Neural cell (in vitro differentiated cells): ENCODE results near the gene NSFL1C. TPM values are rescaled to one million over a fixed set of nuclear protein-coding genes. Genes with fewer than 3 reads are reported as not detected.
A peak's percentile ranks its signal among the peaks of the same experiment; 100 is the strongest.

Experiments used
- H2AFZ ChIP-seq: fragments of 200-600, 300-800 bp; sonication (generic), shearing (Covaris generic); 2 replicates; pipeline ENCODE4 v1.6.0; 2014; ENCODE audit warnings: low read depth, mild to moderate bottlenecking, antibody characterized with exemption, low read length, moderate library complexity
- H3F3A ChIP-seq: fragments of 200-600 bp; shearing (Covaris generic); 2 replicates; pipeline ENCODE4 v1.6.1; 2016; ENCODE audit warnings: mild to moderate bottlenecking, moderate library complexity, mixed read lengths, antibody characterized with exemption, low read length; ENCODE audit not compliant: insufficient read depth, poor library complexity, severe bottlenecking
- H3K27ac ChIP-seq: fragments of 200-600, 300-800 bp; sonication (generic), shearing (Covaris generic); 2 replicates; pipeline ENCODE4 v1.5.1; 2014; ENCODE audit warnings: mild to moderate bottlenecking, low read length, moderate library complexity
- H3K27me3 ChIP-seq: fragments of 300-800, 200-600 bp; sonication (generic), shearing (Covaris generic); 2 replicates; pipeline ENCODE4 v1.6.0; 2014; ENCODE audit warnings: mild to moderate bottlenecking, low read depth, low read length, moderate library complexity; ENCODE audit not compliant: insufficient read depth
- H3K36me3 ChIP-seq: fragments of 300-800, 200-600 bp; sonication (generic), shearing (Covaris generic); 2 replicates; pipeline ENCODE4 v1.5.1; 2014; ENCODE audit warnings: mild to moderate bottlenecking, antibody characterized with exemption, low read length, moderate library complexity; ENCODE audit not compliant: insufficient read depth
- H3K4me2 ChIP-seq: fragments of 300-800, 200-600 bp; sonication (generic), shearing (Covaris generic); 2 replicates; pipeline ENCODE4 v1.6.0; 2014; ENCODE audit warnings: mild to moderate bottlenecking, low read length
- H3K4me3 ChIP-seq: fragments of 300-800, 200-600 bp; sonication (generic), shearing (Covaris generic); 2 replicates; pipeline ENCODE4 v1.5.1; 2014; ENCODE audit warnings: mild to moderate bottlenecking, low read length, moderate library complexity
- H3K79me2 ChIP-seq: fragments of 200-600 bp; shearing (Covaris generic); replicated peaks from 2 replicates; pipeline ENCODE4 v1.6.0; 2014; ENCODE audit warnings: mild to moderate bottlenecking, low read length, moderate library complexity; ENCODE audit not compliant: insufficient read depth
- H3K9ac ChIP-seq: fragments of 300-800, 200-600 bp; sonication (generic), shearing (Covaris generic); 2 replicates; pipeline ENCODE4 v1.6.1; 2016; ENCODE audit warnings: mild to moderate bottlenecking, low read length, mixed read lengths
- H3K9me2 ChIP-seq: fragments of 200-600 bp; shearing (Covaris generic); 2 replicates; pipeline ENCODE4 v1.6.1; 2016; ENCODE audit warnings: mild to moderate bottlenecking, low read length, mixed read lengths; ENCODE audit not compliant: insufficient read depth
- H3K9me3 ChIP-seq: fragments of 200-600, 300-800 bp; sonication (generic), shearing (Covaris generic); 2 replicates; pipeline ENCODE4 v1.6.1; 2016; ENCODE audit warnings: mild to moderate bottlenecking, mixed run types, low read length, moderate library complexity, mixed read lengths
- H4K20me1 ChIP-seq: fragments of 200-600 bp; shearing (Covaris generic); 2 replicates; pipeline ENCODE4 v1.6.1; 2016; ENCODE audit warnings: mild to moderate bottlenecking, mixed run types; ENCODE audit not compliant: insufficient read depth
- EP300 ChIP-seq: fragments of 450-650 bp; conservative IDR thresholded peaks from 2 replicates; pipeline ENCODE4 v1.6.1; 2014; ENCODE audit warnings: antibody characterized with exemption, mild to moderate bottlenecking, moderate library complexity; ENCODE audit not compliant: poor library complexity, severe bottlenecking
- EZH2 ChIP-seq: fragments of 200-600, 300-800 bp; shearing (Covaris generic), sonication (generic); IDR thresholded peaks from 2 replicates; pipeline ENCODE4 v1.6.1; 2014; ENCODE audit warnings: antibody characterized with exemption, low read length, borderline replicate concordance, mild to moderate bottlenecking; ENCODE audit not compliant: insufficient read depth, poor library complexity, severe bottlenecking
- MXI1 ChIP-seq: fragments of 450-650 bp; conservative IDR thresholded peaks from 2 replicates; pipeline ENCODE4 v1.6.1; 2014; ENCODE audit warnings: antibody characterized with exemption, mild to moderate bottlenecking; ENCODE audit not compliant: poor library complexity, severe bottlenecking
- POLR2AphosphoS5 ChIP-seq: IDR thresholded peaks from 2 replicates; pipeline ENCODE4 v1.6.1; 2012
- RAD21 ChIP-seq: fragments of 450-650 bp; conservative IDR thresholded peaks from 2 replicates; pipeline ENCODE4 v1.6.1; 2014; ENCODE audit warnings: antibody characterized with exemption, mild to moderate bottlenecking, moderate library complexity
- SMC3 ChIP-seq: fragments of 450-650 bp; conservative IDR thresholded peaks from 2 replicates; pipeline ENCODE4 v1.6.1; 2014; ENCODE audit warnings: antibody characterized with exemption, mild to moderate bottlenecking, moderate library complexity; ENCODE audit not compliant: poor library complexity
- TAF1 ChIP-seq: IDR thresholded peaks from 2 replicates; pipeline ENCODE4 v1.6.1; 2012; ENCODE audit warnings: low read depth
- polyA plus RNA-seq: library from polyadenylated mRNA; depleted of rRNA; stranded (reverse); fragments of >200 nt; gene quantifications from 2 replicates; pipeline ENCODE4 v1.2.3, GENCODE V29; 2014
- TF ChIP-seq, protein P1 (sequence below): fragments of 450-650 bp; IDR thresholded peaks from 2 replicates; pipeline ENCODE4 v1.5.1; 2014; ENCODE audit warnings: antibody characterized with exemption, mild to moderate bottlenecking, moderate library complexity; ENCODE audit not compliant: poor library complexity, severe bottlenecking
- TF ChIP-seq, protein P2 (sequence below): IDR thresholded peaks from 2 replicates; pipeline ENCODE4 v1.6.1; 2012; ENCODE audit warnings: borderline replicate concordance

NSFL1C gene
- polyA plus RNA-seq, 1 donor from 2014 or later = 48.7 TPM

DNA sequence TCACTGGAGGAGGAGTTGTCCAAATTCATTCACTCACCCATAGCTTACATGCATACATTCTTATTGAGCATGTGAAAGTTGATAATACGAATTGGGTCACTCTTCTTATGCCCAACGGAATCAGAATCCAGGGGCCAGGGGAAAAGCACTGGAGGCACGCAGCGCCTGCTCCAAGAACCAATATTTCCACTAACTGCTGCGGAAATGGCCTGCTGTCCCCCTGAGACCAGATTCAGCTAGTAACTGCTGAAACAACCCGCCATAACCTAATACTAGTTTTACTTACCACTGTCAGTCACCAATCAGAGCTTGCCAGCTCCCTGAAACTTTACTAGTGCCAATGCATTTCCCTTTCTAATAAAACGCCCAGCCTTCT, 73.2 kb downstream of the NSFL1C start:
- peak overlapping the region; percentile 65 for H3K9ac ChIP-seq

DNA sequence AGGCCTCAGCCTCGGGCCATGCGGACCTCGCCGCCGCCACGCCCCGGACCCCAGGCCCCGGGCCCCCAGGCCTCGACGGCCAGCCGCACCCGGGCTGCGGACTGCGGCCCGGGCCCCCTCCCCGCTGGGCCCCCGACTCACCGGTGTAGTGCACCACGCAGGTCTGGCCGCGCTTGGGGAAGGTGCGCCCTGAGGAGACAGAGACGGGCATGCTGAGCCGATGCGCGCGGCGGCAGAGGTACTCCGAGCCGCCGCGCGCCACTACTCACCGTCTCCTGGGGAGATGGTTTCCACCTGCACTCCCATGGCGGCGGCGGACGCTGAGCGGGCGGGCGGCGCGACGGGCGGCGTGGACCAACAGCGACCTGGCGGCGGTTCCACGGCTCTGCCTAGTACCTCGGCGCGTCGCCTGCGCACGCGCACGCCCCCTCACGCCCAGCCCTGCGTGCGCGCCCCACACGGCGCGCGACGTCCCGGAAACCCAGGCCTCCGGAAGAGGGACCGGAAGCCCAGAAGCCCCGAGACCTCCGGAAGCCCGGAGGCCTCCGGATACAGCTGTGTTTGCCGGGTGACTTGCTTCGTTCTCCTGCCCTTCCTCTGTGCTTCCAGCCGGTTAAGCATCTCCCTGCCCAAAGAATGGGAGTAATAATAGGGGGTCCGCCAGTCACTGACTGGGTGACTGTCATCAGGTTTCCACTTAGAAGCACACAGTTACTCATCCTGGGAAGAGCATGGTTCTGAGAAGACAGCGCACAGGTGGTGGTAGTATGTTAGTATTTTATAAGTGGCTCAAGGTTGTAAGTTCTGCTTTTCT, 73.7 kb downstream of the NSFL1C start, which contains the start of gene FKBP1A:
TSS of gene FKBP1A (minus strand) at position 362 of the 814 bp plus-strand sequence. CDS start at position 306, 56 bp downstream.
- Histone ChIP-seq H3K4me2 (peak within 1 kb of the TSS; percentile 78), H3K4me3 (peak within 1 kb of the TSS; percentile 82), H4K20me1 (no peaks in the 10 kb centered on the region), H3K9me2 (no peaks in the 10 kb centered on the region), H3K27ac (peak within 1 kb of the TSS; percentile 74), H3K36me3 (no peaks in the 10 kb centered on the region), H3F3A (no peaks in the 10 kb centered on the region), H2AFZ (peak within 1 kb of the TSS; percentile 96), H3K79me2 (peaks cover 41% of the 10 kb centered on the region), H3K9me3 (no peaks in the 10 kb centered on the region), H3K27me3 (peaks cover 17% of the 10 kb centered on the region), H3K9ac (peak within 1 kb of the TSS; percentile 83)
- TF ChIP-seq EP300 (peak; percentile 65), TAF1 (no peak), EZH2 (no peak), MXI1 (peak; percentile 94), POLR2AphosphoS5 (peak; percentile 86), RAD21 (peak; percentile 56), SMC3 (peak; percentile 50)
- TF ChIP-seq, protein P1, sequence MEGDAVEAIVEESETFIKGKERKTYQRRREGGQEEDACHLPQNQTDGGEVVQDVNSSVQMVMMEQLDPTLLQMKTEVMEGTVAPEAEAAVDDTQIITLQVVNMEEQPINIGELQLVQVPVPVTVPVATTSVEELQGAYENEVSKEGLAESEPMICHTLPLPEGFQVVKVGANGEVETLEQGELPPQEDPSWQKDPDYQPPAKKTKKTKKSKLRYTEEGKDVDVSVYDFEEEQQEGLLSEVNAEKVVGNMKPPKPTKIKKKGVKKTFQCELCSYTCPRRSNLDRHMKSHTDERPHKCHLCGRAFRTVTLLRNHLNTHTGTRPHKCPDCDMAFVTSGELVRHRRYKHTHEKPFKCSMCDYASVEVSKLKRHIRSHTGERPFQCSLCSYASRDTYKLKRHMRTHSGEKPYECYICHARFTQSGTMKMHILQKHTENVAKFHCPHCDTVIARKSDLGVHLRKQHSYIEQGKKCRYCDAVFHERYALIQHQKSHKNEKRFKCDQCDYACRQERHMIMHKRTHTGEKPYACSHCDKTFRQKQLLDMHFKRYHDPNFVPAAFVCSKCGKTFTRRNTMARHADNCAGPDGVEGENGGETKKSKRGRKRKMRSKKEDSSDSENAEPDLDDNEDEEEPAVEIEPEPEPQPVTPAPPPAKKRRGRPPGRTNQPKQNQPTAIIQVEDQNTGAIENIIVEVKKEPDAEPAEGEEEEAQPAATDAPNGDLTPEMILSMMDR = peak; percentile 57
- TF ChIP-seq, protein P2, sequence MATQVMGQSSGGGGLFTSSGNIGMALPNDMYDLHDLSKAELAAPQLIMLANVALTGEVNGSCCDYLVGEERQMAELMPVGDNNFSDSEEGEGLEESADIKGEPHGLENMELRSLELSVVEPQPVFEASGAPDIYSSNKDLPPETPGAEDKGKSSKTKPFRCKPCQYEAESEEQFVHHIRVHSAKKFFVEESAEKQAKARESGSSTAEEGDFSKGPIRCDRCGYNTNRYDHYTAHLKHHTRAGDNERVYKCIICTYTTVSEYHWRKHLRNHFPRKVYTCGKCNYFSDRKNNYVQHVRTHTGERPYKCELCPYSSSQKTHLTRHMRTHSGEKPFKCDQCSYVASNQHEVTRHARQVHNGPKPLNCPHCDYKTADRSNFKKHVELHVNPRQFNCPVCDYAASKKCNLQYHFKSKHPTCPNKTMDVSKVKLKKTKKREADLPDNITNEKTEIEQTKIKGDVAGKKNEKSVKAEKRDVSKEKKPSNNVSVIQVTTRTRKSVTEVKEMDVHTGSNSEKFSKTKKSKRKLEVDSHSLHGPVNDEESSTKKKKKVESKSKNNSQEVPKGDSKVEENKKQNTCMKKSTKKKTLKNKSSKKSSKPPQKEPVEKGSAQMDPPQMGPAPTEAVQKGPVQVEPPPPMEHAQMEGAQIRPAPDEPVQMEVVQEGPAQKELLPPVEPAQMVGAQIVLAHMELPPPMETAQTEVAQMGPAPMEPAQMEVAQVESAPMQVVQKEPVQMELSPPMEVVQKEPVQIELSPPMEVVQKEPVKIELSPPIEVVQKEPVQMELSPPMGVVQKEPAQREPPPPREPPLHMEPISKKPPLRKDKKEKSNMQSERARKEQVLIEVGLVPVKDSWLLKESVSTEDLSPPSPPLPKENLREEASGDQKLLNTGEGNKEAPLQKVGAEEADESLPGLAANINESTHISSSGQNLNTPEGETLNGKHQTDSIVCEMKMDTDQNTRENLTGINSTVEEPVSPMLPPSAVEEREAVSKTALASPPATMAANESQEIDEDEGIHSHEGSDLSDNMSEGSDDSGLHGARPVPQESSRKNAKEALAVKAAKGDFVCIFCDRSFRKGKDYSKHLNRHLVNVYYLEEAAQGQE = peak; percentile 30

More for the DNA sequence above, 73.2 kb downstream of the NSFL1C start:
- H3K4me2 ChIP-seq = peak overlapping the region; percentile 78
- H3K27ac ChIP-seq = peak overlapping the region; percentile 74
- peaks cover 17% of the 10 kb centered on the region for H3K27me3 ChIP-seq
- peak overlapping the region; percentile 96 for H2AFZ ChIP-seq
- TF ChIP-seq SMC3 (no peak), EZH2 (no peak), EP300 (no peak), POLR2AphosphoS5 (no peak), TAF1 (no peak), RAD21 (no peak), MXI1 (no peak)
- TF ChIP-seq, protein P1 = no peak
- TF ChIP-seq, protein P2 = no peak
- H3K4me3 ChIP-seq = peak overlapping the region; percentile 82
- H3F3A ChIP-seq = no peaks in the 10 kb centered on the region
- H3K36me3 ChIP-seq = no peaks in the 10 kb centered on the region
- no peaks in the 10 kb centered on the region for H3K9me3 ChIP-seq
- H3K9me2 ChIP-seq = no peaks in the 10 kb centered on the region
- H4K20me1 ChIP-seq = no peaks in the 10 kb centered on the region
- peaks cover 39% of the 10 kb centered on the region for H3K79me2 ChIP-seq
